Neural progenitor cell (in vitro differentiated cells): Measurements from ENCODE around the gene MRPS17. TPM values are rescaled to one million over a fixed set of nuclear protein-coding genes. Genes with fewer than 3 reads are reported as not detected.
"Not testable (repeated sequence)": the region's sequence is repeated elsewhere in the genome, so short reads cannot be mapped to it uniquely, and the experiment has no call there.

Experiments
- DNase-seq: peaks from one replicate; pipeline ENCODE4 v3.0.0-alpha.2; 2016; ENCODE audit warnings: low spot score
- H2AFZ ChIP-seq: fragments of 200-600 bp; sonication (generic); replicated peaks from 2 replicates; pipeline ENCODE4 v1.6.1; 2016; ENCODE audit warnings: antibody characterized with exemption
- H3F3A ChIP-seq: fragments of 200-600 bp; sonication (generic); 2 replicates; pipeline ENCODE4 v1.6.1; 2016; ENCODE audit warnings: antibody characterized with exemption, low read depth
- H3K27ac ChIP-seq: fragments of 200-600 bp; sonication (generic); 2 replicates; pipeline ENCODE4 v1.5.1; 2016; ENCODE audit warnings: mild to moderate bottlenecking
- H3K27me3 ChIP-seq: fragments of 200-600 bp; sonication (generic); 2 replicates; pipeline ENCODE4 v1.6.1; 2016; ENCODE audit warnings: mild to moderate bottlenecking, moderate library complexity
- H3K36me3 ChIP-seq: fragments of 200-600 bp; sonication (generic); 2 replicates; pipeline ENCODE4 v1.5.1; 2016
- H3K4me1 ChIP-seq: fragments of 200-600 bp; sonication (generic); 2 replicates; pipeline ENCODE4 v1.6.1; 2016; ENCODE audit warnings: mixed run types
- H3K4me2 ChIP-seq: fragments of 200-600 bp; sonication (generic); 2 replicates; pipeline ENCODE4 v1.6.1; 2016
- H3K4me3 ChIP-seq: fragments of 200-600 bp; sonication (generic); 2 replicates; pipeline ENCODE4 v1.5.1; 2016
- H3K79me2 ChIP-seq: fragments of 200-600 bp; sonication (generic); 2 replicates; pipeline ENCODE4 v1.6.1; 2016; ENCODE audit warnings: low read depth
- H3K9ac ChIP-seq: fragments of 200-600 bp; sonication (generic); 2 replicates; pipeline ENCODE4 v1.6.1; 2016
- H3K9me3 ChIP-seq: fragments of 200-600 bp; sonication (generic); 2 replicates; pipeline ENCODE4 v1.5.1; 2016; ENCODE audit warnings: low read depth
- H4K20me1 ChIP-seq: fragments of 200-600 bp; sonication (generic); 2 replicates; pipeline ENCODE4 v1.6.1; 2016; ENCODE audit warnings: low read depth
- H3K27ac Mint-ChIP-seq: 3 replicates; pipeline ENCODE4 v1.8.0; 2021; ENCODE audit warnings: mixed read lengths
- H3K27me3 Mint-ChIP-seq: 2 replicates; pipeline ENCODE4 v1.8.0; 2022; ENCODE audit warnings: low read depth, mild to moderate bottlenecking, inconsistent platforms, moderate library complexity, mixed read lengths; ENCODE audit not compliant: insufficient read depth
- H3K36me3 Mint-ChIP-seq: 3 replicates; pipeline ENCODE4 v1.8.0; 2021; ENCODE audit warnings: mixed read lengths
- H3K4me1 Mint-ChIP-seq: 3 replicates; pipeline ENCODE4 v1.8.0; 2021; ENCODE audit warnings: mixed read lengths
- H3K4me3 Mint-ChIP-seq: 3 replicates; pipeline ENCODE4 v1.8.0; 2021; ENCODE audit warnings: mild to moderate bottlenecking, moderate library complexity, mixed read lengths
- H3K9me3 Mint-ChIP-seq: 3 replicates; pipeline ENCODE4 v1.8.0; 2020; ENCODE audit warnings: mixed read lengths
- CTCF ChIP-seq: fragments of 200-600 bp; sonication (generic); IDR thresholded peaks from 2 replicates; pipeline ENCODE4 v1.5.1; 2017; ENCODE audit warnings: antibody characterized with exemption, mild to moderate bottlenecking
- EZH2 ChIP-seq: fragments of 200-600 bp; sonication (generic); IDR thresholded peaks from 2 replicates; pipeline ENCODE4 v1.6.1; 2017; ENCODE audit warnings: antibody characterized with exemption, mild to moderate bottlenecking, moderate library complexity
- EZH2phosphoT487 ChIP-seq: fragments of 200-600 bp; sonication (generic); IDR thresholded peaks from 2 replicates; pipeline ENCODE4 v1.6.1; 2017; ENCODE audit warnings: antibody characterized with exemption
- total RNA-seq: library from RNA; depleted of rRNA; stranded (reverse); fragments of >200 nt; gene quantifications from 2 replicates; pipeline ENCODE4 v1.2.3, GENCODE V29; 2015; ENCODE audit warnings: low replicate concordance

The MRPS17 gene
- total RNA-seq, 1 donor from 2014 or later: 15.3 TPM

DNA sequence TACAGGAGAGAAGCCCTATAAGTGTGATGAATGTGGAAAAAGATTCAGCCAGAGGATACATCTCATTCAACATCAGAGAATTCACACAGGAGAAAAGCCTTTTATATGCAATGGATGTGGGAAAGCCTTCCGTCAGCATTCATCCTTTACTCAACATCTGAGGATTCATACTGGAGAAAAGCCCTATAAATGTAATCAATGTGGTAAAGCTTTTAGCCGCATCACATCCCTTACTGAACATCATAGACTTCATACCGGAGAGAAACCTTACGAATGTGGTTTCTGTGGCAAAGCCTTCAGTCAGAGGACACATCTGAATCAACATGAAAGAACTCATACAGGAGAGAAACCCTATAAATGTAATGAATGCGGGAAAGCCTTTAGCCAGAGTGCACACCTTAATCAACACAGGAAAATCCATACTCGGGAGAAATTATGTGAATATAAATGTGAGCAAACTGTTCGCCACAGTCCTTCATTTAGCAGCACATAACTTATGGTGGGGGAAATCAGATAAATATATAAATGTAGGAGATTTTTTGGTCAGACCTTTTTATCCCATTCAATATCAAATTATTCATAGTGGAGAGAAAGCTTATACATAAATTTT is 12.1 kb upstream of the MRPS17 start:
- Histone ChIP-seq H4K20me1 (no peaks in the 10 kb centered on the region), H3K4me1 (no peaks in the 10 kb centered on the region), H3K27ac (no peak overlapping the region), H3K27me3 (no peaks in the 10 kb centered on the region), H2AFZ (no peak overlapping the region), H3F3A (no peaks in the 10 kb centered on the region), H3K36me3 (peaks cover 6% of the 10 kb centered on the region), H3K4me3 (no peak overlapping the region), H3K4me2 (no peak overlapping the region), H3K9ac (no peak overlapping the region), H3K9me3 (peaks cover 16% of the 10 kb centered on the region), H3K79me2 (no peaks in the 10 kb centered on the region)
- no peak for DNase-seq
- Mint-ChIP-seq H3K9me3 (peaks cover 49% of the 10 kb centered on the region), H3K36me3 (peaks cover 44% of the 10 kb centered on the region), H3K27ac (no peak overlapping the region), H3K27me3 (peaks cover 7% of the 10 kb centered on the region), H3K4me1 (no peaks in the 10 kb centered on the region), H3K4me3 (no peak overlapping the region)
- no peak for TF ChIP-seq EZH2phosphoT487
- no peak for TF ChIP-seq CTCF
- TF ChIP-seq EZH2: no peak

DNA sequence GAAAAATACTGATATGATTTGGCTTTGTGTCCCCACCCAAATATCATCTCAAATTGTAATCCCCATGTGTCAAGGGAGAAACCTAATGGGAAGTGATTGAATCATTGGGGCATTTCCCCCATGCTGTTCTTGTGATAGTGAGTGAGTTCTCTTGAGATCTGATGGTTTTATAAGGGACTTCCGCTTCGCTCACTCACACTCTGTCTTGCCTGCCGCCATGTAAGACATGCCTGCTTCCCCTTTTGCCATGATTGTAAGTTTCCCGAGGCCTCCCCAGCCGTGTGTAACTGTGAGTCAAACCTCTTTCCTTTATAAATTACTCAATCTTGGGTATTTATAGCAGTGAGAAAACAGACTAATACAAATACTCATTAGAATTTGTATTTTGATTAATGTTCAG is 5.1 kb upstream of the MRPS17 start:
- Histone ChIP-seq H3K36me3 (no peaks in the 10 kb centered on the region), H3K4me2 (no peak overlapping the region), H3K27ac (no peak overlapping the region), H3K79me2 (no peaks in the 10 kb centered on the region), H3K27me3 (no peaks in the 10 kb centered on the region), H3K4me1 (no peaks in the 10 kb centered on the region), H2AFZ (no peak overlapping the region), H3K9me3 (no peaks in the 10 kb centered on the region), H3F3A (peaks cover 3% of the 10 kb centered on the region), H3K9ac (no peak overlapping the region), H4K20me1 (no peaks in the 10 kb centered on the region), H3K4me3 (no peak overlapping the region)
- Mint-ChIP-seq H3K4me1 (no peaks in the 10 kb centered on the region), H3K27ac (no peak overlapping the region), H3K27me3 (peaks cover 4% of the 10 kb centered on the region), H3K4me3 (no peak overlapping the region), H3K36me3 (peaks cover 21% of the 10 kb centered on the region), H3K9me3 (peaks cover 20% of the 10 kb centered on the region)
- DNase-seq: no peak
- TF ChIP-seq CTCF: no peak
- no peak for TF ChIP-seq EZH2
- no peak for TF ChIP-seq EZH2phosphoT487

- not testable (repeated sequence) for H3K27me3 Mint-ChIP-seq, H3K4me1 ChIP-seq, H3K27ac ChIP-seq, H3K27me3 ChIP-seq, H3K9me3 ChIP-seq, H3K36me3 ChIP-seq, H3K9me3 Mint-ChIP-seq, DNase-seq, H4K20me1 ChIP-seq, H3F3A ChIP-seq
- peaks cover 22% of the 10 kb centered on the region for H3K79me2 ChIP-seq
- Mint-ChIP-seq H3K36me3 (peaks cover 15% of the 10 kb centered on the region), H3K27ac (peak overlapping the region; percentile 82), H3K4me1 (peaks cover 12% of the 10 kb centered on the region), H3K4me3 (peak overlapping the region; percentile 99)
- H3K4me3 ChIP-seq: peak overlapping the region; percentile 73
- H3K9ac ChIP-seq: peak overlapping the region; percentile 84
- H2AFZ ChIP-seq: peak overlapping the region; percentile 93
- peak overlapping the region; percentile 76 for H3K4me2 ChIP-seq
These were observed 635 bp downstream of the MRPS17 start for GRCh38 chr7:55952352-55952671.

DNA sequence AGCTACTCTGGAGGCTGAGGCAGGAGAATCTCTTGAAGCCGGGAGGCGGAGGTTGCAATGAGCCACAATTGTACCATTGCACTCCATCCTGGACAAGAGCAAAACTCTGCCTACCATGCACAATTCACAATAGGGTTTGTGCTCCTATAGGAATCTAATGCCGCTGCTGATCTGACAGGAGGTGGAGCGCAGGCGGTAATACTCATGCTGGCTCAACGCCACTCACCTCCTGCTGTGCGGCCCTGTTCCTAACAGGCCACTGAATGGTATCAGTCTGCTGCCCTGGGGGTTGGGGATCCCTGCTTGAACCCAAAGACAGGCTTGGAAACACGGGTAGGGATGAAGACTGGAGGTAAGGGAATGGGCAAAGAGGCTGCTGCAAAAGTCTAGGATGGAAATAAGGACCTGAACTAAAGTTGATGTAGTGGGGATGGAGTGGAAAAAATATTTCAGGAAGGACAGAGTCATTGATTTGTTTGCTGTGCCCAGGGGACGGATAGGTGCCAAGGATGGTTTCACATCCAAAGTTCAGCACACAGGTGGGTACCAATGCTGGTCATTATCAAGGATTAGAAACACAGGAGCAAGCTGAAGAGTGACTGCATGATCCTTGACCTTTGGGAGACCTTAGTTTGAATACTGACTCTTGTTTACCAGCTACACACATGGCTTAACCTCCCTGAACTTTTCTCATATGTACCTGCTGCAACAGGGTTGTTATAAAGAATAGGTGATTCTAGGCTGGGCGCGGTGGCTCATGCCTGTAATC is 2.2 kb downstream of the MRPS17 start:
- Histone ChIP-seq H3K9me3 (no peaks in the 10 kb centered on the region), H3F3A (peaks cover 3% of the 10 kb centered on the region), H4K20me1 (no peaks in the 10 kb centered on the region), H3K9ac (no peak overlapping the region), H3K27me3 (no peaks in the 10 kb centered on the region), H2AFZ (no peak overlapping the region), H3K4me2 (no peak overlapping the region), H3K36me3 (no peaks in the 10 kb centered on the region), H3K4me1 (peaks cover 3% of the 10 kb centered on the region), H3K4me3 (no peak overlapping the region), H3K79me2 (peaks cover 22% of the 10 kb centered on the region), H3K27ac (no peak overlapping the region)
- no peak for TF ChIP-seq CTCF
- TF ChIP-seq EZH2: no peak
- no peak for TF ChIP-seq EZH2phosphoT487
- Mint-ChIP-seq H3K36me3 (peaks cover 16% of the 10 kb centered on the region), H3K27ac (no peak overlapping the region), H3K4me3 (peak overlapping the region; percentile 99), H3K9me3 (peaks cover 3% of the 10 kb centered on the region), H3K4me1 (peaks cover 12% of the 10 kb centered on the region), H3K27me3 (peaks cover 3% of the 10 kb centered on the region)
- no peak for DNase-seq
